Sigmoid colon (tissue), 7 donors: ENCODE results near the gene DLD. TPM values are rescaled to one million over a fixed set of nuclear protein-coding genes. Genes with fewer than 3 reads are reported as not detected.
A peak's percentile ranks its signal among the peaks of the same experiment; 100 is the strongest.

Experiments
- DNase-seq: peaks from one replicate; pipeline ENCODE4 v3.0.0-alpha.2; 2019
- H3K27ac ChIP-seq, 4 donors: fragments of 200-600 bp; sonication (generic); one replicate each; pipeline ENCODE4 v1.5.1; 2016 to 2019; ENCODE audit warnings: mild to moderate bottlenecking in 1 of 4
- H3K27me3 ChIP-seq, 3 donors: fragments of 200-600 bp; sonication (generic); one replicate each; pipeline ENCODE4 v1.5.1; 2019; ENCODE audit warnings: mild to moderate bottlenecking in 1 of 3
- H3K36me3 ChIP-seq, 4 donors: fragments of 200-600 bp; sonication (generic); one replicate each; pipeline ENCODE4 v1.5.1; 2016 to 2019
- H3K4me1 ChIP-seq, 4 donors: fragments of 200-600 bp; sonication (generic); one replicate each; pipeline ENCODE4 v1.5.1; 2017 to 2019
- H3K4me3 ChIP-seq, 4 donors: fragments of 200-600 bp; sonication (generic); one replicate each; pipeline ENCODE4 v1.5.1; 2017 to 2019; ENCODE audit warnings: mild to moderate bottlenecking in 2 of 4, moderate library complexity in 1 of 4
- H3K9me3 ChIP-seq, 4 donors: fragments of 200-600 bp in 3 of 4; sonication (generic) in 3 of 4; one replicate each; pipeline versions ENCODE4 v1.5.1 to v1.6.1; 2013 to 2019
- EP300 ChIP-seq, 4 donors: sonication (generic); formaldehyde crosslinking; IDR thresholded peaks; one replicate each; pipeline ENCODE4 v1.6.1; 2017; ENCODE audit warnings: antibody characterized with exemption in 4 of 4
- POLR2A ChIP-seq, 2 donors: fragments of 450-650 bp; IDR thresholded peaks; one replicate each; pipeline ENCODE4 v1.6.1; 2016; ENCODE audit warnings: antibody characterized with exemption in 2 of 2, mild to moderate bottlenecking in 2 of 2, moderate library complexity in 2 of 2
- POLR2AphosphoS5 ChIP-seq, 4 donors: sonication (generic); formaldehyde crosslinking; IDR thresholded peaks; one replicate each; pipeline ENCODE4 v1.6.1; 2017; ENCODE audit warnings: antibody characterized with exemption in 4 of 4
- WGBS, 2 donors: extraction: QIAGEN DNeasy Blood & Tissue Kit; methylation state at CpG; one replicate each; pipeline ENCODE4 v1.1.7; 2013; 5-methylcytosine and 5-hydroxymethylcytosine counted together
- intact Hi-C: fragments of 100-400 bp; cut with DNase I; formaldehyde crosslinking; loops from one replicate; pipeline ENCODE4 v1.15.1; 2023
- polyA plus RNA-seq, 3 donors: library from polyadenylated mRNA; stranded (reverse); fragments of 200-250 nt; gene quantifications; one replicate each; pipeline ENCODE4 v1.2.3, GENCODE V29; 2013
- total RNA-seq, 4 donors: library from RNA; depleted of rRNA; stranded (reverse); fragments of >200 nt; gene quantifications; one replicate each; pipeline ENCODE4 v1.1.0, GENCODE V29; 2016
- TF ChIP-seq, protein P1 (sequence below), 4 experiments: fragments of 450-650 bp in 3 of 4; fragments of 200-600 bp in 1 of 4; IDR thresholded peaks; one replicate each; pipeline ENCODE4 v1.5.1; 2016 to 2019; ENCODE audit warnings: antibody characterized with exemption in 4 of 4, mild to moderate bottlenecking in 3 of 4, moderate library complexity in 2 of 4
- donor health status: healthy with polysubstance abuse.
- donor health status: Bipolar disorder and iron deficiency.
- donor health status: healthy.

Gene DLD, protein sequence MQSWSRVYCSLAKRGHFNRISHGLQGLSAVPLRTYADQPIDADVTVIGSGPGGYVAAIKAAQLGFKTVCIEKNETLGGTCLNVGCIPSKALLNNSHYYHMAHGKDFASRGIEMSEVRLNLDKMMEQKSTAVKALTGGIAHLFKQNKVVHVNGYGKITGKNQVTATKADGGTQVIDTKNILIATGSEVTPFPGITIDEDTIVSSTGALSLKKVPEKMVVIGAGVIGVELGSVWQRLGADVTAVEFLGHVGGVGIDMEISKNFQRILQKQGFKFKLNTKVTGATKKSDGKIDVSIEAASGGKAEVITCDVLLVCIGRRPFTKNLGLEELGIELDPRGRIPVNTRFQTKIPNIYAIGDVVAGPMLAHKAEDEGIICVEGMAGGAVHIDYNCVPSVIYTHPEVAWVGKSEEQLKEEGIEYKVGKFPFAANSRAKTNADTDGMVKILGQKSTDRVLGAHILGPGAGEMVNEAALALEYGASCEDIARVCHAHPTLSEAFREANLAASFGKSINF
- total RNA-seq = 100 to 1,000 TPM in 3 of 4 donors, 10 to 100 TPM in 1; 97.2 to 446 (median 124) TPM
- 100 to 1,000 TPM in 2 of 3 donors, 10 to 100 TPM in 1; 82.3 to 127 (median 111) TPM for polyA plus RNA-seq

DNA sequence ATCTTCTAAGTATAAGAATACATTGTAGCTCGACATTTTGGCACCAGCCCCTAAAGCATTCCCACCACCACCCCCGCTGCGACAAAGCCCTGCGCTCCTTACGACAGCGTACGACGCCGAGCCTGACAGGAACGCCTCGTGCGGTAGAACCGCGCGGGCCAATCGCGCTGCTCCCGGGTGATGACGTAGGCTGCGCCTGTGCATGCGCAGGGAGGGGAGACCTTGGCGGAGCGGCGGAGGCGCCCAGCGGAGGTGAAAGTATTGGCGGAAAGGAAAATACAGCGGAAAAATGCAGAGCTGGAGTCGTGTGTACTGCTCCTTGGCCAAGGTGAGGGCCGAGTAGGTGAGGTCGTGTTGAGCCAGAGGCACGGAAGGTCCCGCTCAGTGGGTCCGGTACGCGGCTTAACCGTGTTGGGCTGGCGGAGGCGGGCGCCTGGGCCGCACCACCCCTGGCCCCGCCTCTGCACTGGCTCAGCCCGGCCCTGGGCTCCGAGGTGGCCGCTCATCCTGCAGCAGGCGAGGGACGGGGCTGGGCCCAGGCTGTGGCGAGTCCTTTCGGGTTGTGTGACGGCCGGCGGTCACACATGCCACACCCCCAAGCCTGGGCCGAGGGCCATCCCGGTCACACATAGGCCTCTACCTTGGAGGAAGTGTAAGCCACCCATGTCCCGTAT lies at the start of gene DLD:
Gene DLD, plus strand, starts transcription at position 222 of the 674 bp plus-strand sequence. Its CDS starts 68 bp downstream, at position 290.
- intact Hi-C loops = loop anchor here (5.0 to 10.0 kb wide), 5 partner anchors 81 to 726 kb away; partner anchors contain the start of genes HBP1, LAMB1 and PNPLA8
- 0% methylated on average over 55 of the region's 55 CpGs for WGBS, 2 donors
- Histone ChIP-seq H3K27ac (peak within 1 kb of the TSS; percentile 90 to 98 (median 95)), H3K36me3 (peaks cover 0 to 20% (median 0%) of the 10 kb centered on the region in 4 donors), H3K9me3 (no peaks in the 10 kb centered on the region), H3K4me3 (peak within 1 kb of the TSS; percentile 73 to 93 (median 78)), H3K27me3 (no peaks in the 10 kb centered on the region), H3K4me1 (peaks cover 0 to 52% (median 41%) of the 10 kb centered on the region in 4 donors)
- DNase-seq = peak; percentile 98
- TF ChIP-seq POLR2A (IDR thresholded peaks at IDR 0.05) (peak; percentile 96), POLR2AphosphoS5 (IDR thresholded peaks at IDR 0.05) (peak; percentile 98 to 99 (median 98)), EP300 (IDR thresholded peaks at IDR 0.05) (peak in 2 of 4 donors; percentile 34 to 63)
- TF ChIP-seq, protein P1, sequence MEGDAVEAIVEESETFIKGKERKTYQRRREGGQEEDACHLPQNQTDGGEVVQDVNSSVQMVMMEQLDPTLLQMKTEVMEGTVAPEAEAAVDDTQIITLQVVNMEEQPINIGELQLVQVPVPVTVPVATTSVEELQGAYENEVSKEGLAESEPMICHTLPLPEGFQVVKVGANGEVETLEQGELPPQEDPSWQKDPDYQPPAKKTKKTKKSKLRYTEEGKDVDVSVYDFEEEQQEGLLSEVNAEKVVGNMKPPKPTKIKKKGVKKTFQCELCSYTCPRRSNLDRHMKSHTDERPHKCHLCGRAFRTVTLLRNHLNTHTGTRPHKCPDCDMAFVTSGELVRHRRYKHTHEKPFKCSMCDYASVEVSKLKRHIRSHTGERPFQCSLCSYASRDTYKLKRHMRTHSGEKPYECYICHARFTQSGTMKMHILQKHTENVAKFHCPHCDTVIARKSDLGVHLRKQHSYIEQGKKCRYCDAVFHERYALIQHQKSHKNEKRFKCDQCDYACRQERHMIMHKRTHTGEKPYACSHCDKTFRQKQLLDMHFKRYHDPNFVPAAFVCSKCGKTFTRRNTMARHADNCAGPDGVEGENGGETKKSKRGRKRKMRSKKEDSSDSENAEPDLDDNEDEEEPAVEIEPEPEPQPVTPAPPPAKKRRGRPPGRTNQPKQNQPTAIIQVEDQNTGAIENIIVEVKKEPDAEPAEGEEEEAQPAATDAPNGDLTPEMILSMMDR (IDR thresholded peaks at IDR 0.05) = no peak

DNA sequence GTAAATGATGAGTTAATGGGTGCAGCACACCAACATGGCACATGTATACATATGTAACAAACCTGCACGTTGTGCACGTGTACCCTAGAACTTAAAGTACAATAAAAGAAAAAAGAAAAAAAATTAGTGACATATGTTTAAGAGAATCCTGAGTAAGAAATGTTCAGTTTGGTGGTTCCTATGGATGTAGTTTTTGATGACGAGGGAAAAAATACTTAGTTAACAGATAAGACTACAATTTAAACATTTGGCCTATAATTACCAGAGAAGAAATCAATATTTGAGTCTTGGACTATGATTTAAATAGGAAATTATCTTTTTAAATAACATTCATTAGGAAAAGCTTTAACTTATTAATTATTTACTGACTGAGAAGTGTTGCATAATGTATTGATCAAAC lies 48.8 kb upstream of the DLD start:
- TF ChIP-seq, protein P1 (IDR thresholded peaks at IDR 0.05) = no peak
- no peak for TF ChIP-seq POLR2AphosphoS5 (IDR thresholded peaks at IDR 0.05)
- TF ChIP-seq POLR2A (IDR thresholded peaks at IDR 0.05) = no peak
- no peak for TF ChIP-seq EP300 (IDR thresholded peaks at IDR 0.05)
- Histone ChIP-seq H3K36me3 (no peaks in the 10 kb centered on the region), H3K4me3 (no peak overlapping the region), H3K9me3 (no peaks in the 10 kb centered on the region), H3K27ac (no peak overlapping the region), H3K4me1 (peaks cover 0 to 5% (median 0%) of the 10 kb centered on the region in 4 donors), H3K27me3 (no peaks in the 10 kb centered on the region)
- no peak for DNase-seq
- 97 to 99% methylated on average over 3 of the region's 3 CpGs for WGBS, 2 donors
- intact Hi-C loops = no loop called here

DNA sequence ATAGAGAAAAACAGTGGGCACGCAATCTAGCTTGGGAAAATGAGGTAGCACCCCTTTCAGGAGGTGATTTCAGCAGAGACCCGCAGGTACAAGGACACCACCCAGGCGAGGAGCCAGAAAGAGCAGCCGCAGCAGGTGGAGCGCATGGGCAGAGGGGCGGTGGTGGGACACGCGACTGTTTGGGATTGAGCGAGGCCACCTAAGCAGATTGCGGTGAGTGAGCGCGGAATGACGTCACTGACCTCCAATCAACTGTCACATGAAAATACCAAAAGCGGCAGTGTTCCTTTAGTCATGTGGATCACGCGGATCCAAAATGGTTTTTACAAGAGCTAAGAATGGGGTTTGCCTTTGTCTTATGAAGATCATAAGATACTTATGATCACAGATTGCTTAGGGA lies 47.8 kb upstream of the DLD start:
- no peak overlapping the region for H3K27ac ChIP-seq
- no peak for DNase-seq
- no peaks in the 10 kb centered on the region for H3K9me3 ChIP-seq
- TF ChIP-seq POLR2A (IDR thresholded peaks at IDR 0.05) = no peak
- no peaks in the 10 kb centered on the region for H3K27me3 ChIP-seq
- H3K4me1 ChIP-seq = peaks cover 0 to 5% (median 0%) of the 10 kb centered on the region in 4 donors
- no peaks in the 10 kb centered on the region for H3K36me3 ChIP-seq
- WGBS, 2 donors = 18 to 82% methylated on average over 16 of the region's 16 CpGs
- intact Hi-C loops = no loop called here
- H3K4me3 ChIP-seq = no peak overlapping the region

DNA sequence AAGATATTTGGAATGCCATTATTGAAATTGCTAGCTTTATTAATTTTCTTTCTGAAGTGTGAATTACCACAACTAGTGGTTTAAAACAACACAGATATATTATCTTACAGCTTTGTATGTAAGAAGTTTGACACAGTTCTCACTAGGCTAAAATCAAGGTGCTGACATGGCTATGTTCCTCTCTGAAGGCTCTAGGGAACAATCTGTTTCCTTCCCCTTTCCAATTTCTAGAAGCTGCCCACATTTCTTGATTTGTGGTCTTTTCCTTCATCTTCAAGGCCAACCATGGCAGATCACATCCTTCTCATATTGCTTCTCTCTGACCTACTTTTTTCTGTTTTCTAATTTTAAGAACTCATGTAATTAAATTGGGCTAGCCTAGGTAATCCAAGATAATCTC lies 44.7 kb upstream of the DLD start:
- Histone ChIP-seq H3K36me3 (no peaks in the 10 kb centered on the region), H3K9me3 (no peaks in the 10 kb centered on the region), H3K4me1 (peaks cover 0 to 9% (median 0%) of the 10 kb centered on the region in 4 donors), H3K27ac (no peak overlapping the region), H3K27me3 (no peaks in the 10 kb centered on the region), H3K4me3 (no peak overlapping the region)
- intact Hi-C loops = no loop called here
- TF ChIP-seq, protein P1 (IDR thresholded peaks at IDR 0.05) = no peak
- TF ChIP-seq POLR2A (IDR thresholded peaks at IDR 0.05) = no peak
- TF ChIP-seq POLR2AphosphoS5 (IDR thresholded peaks at IDR 0.05) = no peak
- TF ChIP-seq EP300 (IDR thresholded peaks at IDR 0.05) = no peak
- DNase-seq = no peak
